GM19193 (cell line): ENCODE results near the gene MYO1G.

Source experiments
- POLR2A ChIP-seq: IDR thresholded peaks from 4 replicates; pipeline ENCODE4 v1.6.1; 2011; ENCODE audit not compliant: insufficient read depth, insufficient read length; ENCODE audit errors: extremely low read depth

MYO1G gene

GRCh38 chr7:44956157-44956766 is 22.6 kb downstream of the MYO1G start:
- TF ChIP-seq POLR2A: no peak

DNA sequence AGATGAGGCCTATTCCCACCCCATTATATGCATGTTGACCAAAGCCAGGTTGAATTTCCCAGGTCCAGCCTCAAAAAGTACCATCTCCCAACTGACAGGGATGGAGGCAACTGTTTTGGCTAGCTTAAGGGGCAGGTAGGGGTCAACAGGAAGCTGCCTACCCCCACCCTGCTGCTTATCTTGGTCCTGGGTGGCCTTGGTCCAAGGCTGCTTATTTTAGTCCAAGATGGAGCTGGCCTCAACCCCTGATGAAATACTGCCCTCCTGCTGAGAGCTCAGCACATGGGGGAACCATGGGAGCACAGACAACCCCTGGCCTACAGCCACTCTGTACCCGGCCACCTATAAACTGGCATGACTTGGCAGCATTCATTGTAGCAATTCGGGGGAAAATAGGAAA is 23.1 kb downstream of the MYO1G start:
- TF ChIP-seq POLR2A: no peak

DNA sequence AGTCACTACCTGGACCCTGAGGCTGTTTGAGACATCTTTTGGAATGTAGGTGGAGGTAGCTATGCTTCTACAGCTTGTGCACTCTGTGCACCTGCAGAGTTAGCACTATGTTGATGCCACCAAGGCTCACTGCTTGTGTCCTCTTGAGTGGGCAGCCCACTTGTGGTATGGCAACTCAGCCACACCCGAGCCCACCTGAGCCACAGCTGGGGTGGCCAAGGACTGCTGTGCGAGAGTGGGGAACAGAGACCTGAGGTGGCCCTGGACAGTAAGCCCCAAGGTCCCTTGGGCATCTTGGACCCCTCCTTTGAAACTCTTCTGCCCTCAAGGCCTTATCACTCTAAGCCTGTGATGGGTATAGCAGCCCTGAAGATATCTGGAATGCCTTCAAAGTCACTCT is 25.7 kb downstream of the MYO1G start:
- TF ChIP-seq POLR2A: no peak

- no peak for TF ChIP-seq POLR2A
Observed at GRCh38 chr7:44949303-44949702, 29.5 kb downstream of the MYO1G start.

DNA sequence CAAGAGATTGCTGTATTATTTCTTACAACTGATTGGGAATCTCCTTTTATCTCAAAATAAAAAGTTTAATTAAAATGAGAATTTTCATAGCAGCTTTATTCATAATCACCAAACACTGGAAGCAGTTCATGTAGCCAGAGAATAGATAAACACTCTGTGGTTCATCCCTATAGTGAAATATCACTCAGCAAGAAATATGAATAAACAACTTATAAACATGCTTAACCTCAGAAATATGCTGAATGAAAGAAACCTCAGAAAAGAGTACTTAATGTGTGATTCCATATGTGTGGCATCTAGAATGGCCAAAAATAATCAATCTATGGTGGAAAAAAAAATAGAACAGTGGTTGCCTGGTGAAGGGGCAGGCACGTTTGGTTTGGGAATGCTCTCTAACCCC is 33.3 kb downstream of the MYO1G start:
- no peak for TF ChIP-seq POLR2A

- TF ChIP-seq POLR2A: no peak
Observed at GRCh38 chr7:44944821-44945220, 34.0 kb downstream of the MYO1G start.

DNA sequence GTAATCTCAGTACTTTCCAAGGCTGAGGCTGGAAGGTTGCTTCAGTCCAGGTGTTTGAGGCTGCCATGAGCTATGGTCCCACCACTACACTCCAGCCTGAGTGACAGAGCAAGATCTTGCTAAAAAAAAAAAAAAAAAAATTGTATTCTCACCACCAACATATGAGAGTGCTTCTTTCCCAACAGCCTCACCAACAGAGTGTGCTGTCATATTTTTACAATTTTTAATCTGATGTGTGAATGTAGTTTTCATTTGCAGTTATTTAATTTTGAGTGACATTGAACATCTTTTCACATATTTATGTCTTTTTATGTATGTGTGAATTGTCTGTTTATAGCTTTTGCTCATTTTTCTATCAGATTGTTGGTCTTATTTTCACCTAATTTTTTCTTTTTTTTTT is 35.2 kb downstream of the MYO1G start:
- TF ChIP-seq POLR2A: no peak

- no peak for TF ChIP-seq POLR2A
Observed at GRCh38 chr7:44937426-44937825, 41.4 kb downstream of the MYO1G start.

- no peak for TF ChIP-seq POLR2A
Observed at GRCh38 chr7:44936322-44936721, 42.5 kb downstream of the MYO1G start.

DNA sequence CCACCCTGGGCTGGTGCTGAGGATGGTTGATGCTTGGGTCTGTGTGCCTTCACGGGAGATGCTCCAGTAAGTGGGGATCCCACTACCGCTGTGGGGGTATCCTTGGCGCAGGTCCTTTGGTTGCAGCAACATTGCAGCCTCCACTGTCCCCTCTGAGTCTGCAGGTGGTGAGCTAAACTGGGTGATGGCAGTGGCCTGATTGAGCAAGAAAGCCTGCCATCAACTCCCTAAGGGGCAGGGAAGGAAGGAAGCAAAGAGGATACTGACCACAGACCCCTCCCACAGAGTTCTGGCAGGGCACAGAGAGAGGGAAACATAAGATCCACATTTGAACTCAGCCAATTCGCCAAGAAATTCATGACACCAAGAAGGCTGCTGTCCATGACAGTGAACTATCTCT is 43.2 kb downstream of the MYO1G start:
- no peak for TF ChIP-seq POLR2A

- TF ChIP-seq POLR2A: no peak
Observed at GRCh38 chr7:44935016-44935415, 43.8 kb downstream of the MYO1G start.

DNA sequence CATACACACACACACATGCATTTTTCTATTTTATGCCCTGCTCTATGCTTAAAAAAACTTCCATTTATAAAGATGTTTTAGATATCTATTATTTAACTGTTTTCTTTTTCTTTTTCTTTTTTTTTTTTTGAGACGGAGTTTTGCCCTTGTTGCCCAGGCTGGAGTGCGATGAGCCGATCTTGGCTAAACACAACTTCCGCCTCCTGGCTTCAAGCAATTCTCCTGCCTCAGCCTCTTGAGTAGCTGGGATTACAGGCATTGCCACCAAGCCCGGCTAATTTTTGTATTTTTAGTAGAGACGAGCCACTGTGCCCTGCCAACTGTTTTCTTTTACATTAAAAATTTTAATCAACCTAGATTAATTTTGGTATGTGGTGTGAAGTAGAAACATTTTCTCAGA is 47.9 kb downstream of the MYO1G start:
- no peak for TF ChIP-seq POLR2A

DNA sequence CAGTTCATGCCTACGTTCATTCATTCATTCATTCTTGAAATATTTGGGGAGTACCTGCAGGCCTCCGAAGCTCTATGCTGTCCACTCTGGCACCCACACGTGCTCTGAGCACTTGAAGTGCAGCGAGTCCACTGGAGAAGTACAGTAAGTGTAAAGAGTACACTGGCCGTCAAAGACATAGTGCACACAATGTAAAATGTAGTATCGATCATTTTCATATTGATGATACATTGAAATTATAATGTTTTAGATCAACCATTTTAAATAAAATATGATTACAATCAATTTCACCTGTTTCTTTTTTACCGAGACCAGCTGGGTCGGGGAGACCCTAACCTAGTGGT is 56.5 kb downstream of the MYO1G start:
- TF ChIP-seq POLR2A: no peak

- no peak for TF ChIP-seq POLR2A
Observed at GRCh38 chr7:44921607-44922350, 57.0 kb downstream of the MYO1G start.

DNA sequence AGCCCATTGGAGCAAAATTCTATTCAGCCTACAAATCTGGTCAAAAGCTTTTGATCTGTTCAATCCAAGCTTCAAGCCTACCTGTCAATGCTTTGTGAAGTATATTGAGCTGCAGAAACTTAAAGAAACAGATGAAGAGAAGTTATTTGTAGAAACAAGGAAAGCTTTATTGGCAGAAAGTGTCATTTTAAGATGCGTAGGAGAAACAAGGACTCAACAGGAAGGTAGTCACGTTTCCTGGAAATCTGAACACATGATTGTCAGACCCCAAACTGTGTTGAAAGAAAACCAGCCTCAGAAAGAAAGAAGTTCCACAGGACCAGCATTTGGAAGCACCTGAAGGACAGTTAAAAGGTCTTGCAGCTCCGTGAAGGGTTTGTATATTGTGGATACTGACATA is 58.7 kb downstream of the MYO1G start:
- no peak for TF ChIP-seq POLR2A

- no peak for TF ChIP-seq POLR2A
Observed at GRCh38 chr7:44918029-44918428, 60.8 kb downstream of the MYO1G start.

GRCh38 chr7:44917465-44917864 is 61.4 kb downstream of the MYO1G start:
- no peak for TF ChIP-seq POLR2A
